ENCODE data around the gene PRELP.

DNA sequence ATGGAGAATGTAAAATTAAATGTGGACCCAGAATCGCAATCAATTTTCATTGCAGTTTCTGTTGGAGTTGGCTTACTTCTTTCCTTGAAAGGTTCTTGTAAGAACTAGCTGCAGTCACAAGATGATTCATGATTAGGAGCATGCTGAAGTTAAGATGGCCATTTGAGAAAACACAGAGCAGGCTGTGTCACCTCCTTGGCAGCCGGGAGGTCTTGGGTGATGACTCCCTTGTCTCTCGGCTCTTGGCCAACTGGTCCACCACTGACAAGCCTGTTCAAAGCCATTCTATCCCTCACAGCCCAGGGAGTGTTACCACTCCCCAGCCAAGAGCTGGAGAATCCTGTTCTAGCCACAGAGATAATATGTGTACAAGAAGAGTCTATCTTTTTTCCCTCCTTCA, 58.9 kb downstream of the PRELP start:
- TF ChIP-seq, protein P1, sequence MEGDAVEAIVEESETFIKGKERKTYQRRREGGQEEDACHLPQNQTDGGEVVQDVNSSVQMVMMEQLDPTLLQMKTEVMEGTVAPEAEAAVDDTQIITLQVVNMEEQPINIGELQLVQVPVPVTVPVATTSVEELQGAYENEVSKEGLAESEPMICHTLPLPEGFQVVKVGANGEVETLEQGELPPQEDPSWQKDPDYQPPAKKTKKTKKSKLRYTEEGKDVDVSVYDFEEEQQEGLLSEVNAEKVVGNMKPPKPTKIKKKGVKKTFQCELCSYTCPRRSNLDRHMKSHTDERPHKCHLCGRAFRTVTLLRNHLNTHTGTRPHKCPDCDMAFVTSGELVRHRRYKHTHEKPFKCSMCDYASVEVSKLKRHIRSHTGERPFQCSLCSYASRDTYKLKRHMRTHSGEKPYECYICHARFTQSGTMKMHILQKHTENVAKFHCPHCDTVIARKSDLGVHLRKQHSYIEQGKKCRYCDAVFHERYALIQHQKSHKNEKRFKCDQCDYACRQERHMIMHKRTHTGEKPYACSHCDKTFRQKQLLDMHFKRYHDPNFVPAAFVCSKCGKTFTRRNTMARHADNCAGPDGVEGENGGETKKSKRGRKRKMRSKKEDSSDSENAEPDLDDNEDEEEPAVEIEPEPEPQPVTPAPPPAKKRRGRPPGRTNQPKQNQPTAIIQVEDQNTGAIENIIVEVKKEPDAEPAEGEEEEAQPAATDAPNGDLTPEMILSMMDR (IDR thresholded peaks at IDR 0.05) = no peak
- TF ChIP-seq POLR2A (IDR thresholded peaks at IDR 0.05) = no peak
